MM.1S (cell line): ENCODE data around the gene CAPN5.

Source experiments
- CTCF ChIP-seq: fragments of 300-600 bp; sonication (generic); IDR thresholded peaks from 2 replicates; pipeline ENCODE4 v1.5.1; 2016; ENCODE audit warnings: antibody characterized with exemption, low read length, mixed read lengths
- EZH2 ChIP-seq: fragments of 300-600 bp; sonication (generic); optimal IDR thresholded peaks from 2 replicates; pipeline ENCODE3; 2017; ENCODE audit warnings: low read depth, mild to moderate bottlenecking, antibody characterized with exemption, low read length, mixed read lengths
- EZH2phosphoT487 ChIP-seq: fragments of 300-600 bp; sonication (generic); IDR thresholded peaks from 2 replicates; pipeline ENCODE4 v1.6.1; 2018; ENCODE audit warnings: antibody characterized with exemption, low read length

- no peak for TF ChIP-seq CTCF
- TF ChIP-seq EZH2phosphoT487: no peak
- no peak for TF ChIP-seq EZH2
Observed at GRCh38 chr11:77092382-77092781, 25.6 kb downstream of the CAPN5 start.
